HG03039 (cell line): ENCODE results near the gene KRT76.

Experiments
- ATAC-seq: cut with Tn5 transposase; IDR thresholded peaks from one replicate; pipeline ENCODE4 v1.9.1; 2021; ENCODE audit warnings: mild to moderate bottlenecking, moderate library complexity; ENCODE audit not compliant: unreplicated experiment

The KRT76 gene

DNA sequence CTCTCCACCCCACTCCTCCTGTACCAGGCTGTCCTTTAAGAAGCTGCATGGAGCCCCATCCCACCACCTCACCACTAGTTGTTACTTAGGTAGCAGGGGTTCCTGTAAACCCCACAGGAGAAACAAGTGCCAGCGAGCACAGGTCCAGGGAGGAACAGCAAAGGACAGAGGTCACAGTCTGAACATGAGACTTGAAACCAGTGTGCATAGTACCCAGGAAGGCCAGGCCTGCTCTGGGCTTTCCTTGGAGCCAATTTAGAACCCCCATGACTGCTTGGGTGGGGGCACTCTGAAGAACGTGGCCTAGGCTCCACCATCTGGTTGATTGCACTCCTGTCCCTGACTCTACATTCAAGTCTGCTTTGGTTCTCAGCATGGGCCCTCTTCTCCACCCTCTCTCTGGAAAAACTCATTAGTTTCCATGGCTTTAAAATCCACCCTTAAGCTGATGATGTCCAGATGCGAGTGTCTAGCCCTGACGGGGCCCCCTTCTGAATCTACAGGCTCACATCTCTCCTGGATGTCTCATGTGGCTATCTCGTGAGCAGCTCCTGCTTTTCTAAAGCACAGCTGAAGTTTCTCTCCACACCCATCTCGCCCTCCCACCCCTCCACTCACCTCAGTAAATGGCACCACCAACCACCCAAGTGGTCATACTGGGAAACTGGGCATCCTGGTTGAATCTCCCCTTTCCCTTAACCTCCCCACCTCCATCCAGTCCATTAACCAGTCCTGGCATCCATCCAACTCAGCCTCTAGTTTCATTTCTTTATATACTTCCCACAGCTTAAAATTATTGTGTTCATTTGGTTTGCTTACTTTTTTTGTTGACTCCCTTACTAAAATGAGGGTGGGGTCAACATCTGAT lies 10.4 kb upstream of the KRT76 start:
- no peak for ATAC-seq

DNA sequence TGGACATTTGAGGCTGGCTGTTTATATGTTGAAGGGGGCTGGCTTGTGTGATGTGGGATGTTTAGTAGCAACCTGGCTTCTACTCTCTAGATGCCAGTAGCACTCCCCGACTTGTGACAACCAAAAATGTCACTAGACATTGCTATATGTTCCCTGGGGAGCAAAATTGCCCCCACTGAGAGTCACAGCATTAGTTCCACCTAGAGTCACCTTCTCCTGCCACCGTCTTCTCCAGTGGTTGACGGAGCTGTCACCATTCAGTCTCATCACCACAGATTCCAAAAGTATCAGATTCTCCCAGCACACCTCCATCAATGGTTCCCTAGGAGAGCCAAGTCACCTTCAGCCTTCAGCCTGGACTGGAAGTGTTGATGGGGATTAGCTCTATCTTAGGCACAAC lies 7.8 kb upstream of the KRT76 start:
- no peak for ATAC-seq

DNA sequence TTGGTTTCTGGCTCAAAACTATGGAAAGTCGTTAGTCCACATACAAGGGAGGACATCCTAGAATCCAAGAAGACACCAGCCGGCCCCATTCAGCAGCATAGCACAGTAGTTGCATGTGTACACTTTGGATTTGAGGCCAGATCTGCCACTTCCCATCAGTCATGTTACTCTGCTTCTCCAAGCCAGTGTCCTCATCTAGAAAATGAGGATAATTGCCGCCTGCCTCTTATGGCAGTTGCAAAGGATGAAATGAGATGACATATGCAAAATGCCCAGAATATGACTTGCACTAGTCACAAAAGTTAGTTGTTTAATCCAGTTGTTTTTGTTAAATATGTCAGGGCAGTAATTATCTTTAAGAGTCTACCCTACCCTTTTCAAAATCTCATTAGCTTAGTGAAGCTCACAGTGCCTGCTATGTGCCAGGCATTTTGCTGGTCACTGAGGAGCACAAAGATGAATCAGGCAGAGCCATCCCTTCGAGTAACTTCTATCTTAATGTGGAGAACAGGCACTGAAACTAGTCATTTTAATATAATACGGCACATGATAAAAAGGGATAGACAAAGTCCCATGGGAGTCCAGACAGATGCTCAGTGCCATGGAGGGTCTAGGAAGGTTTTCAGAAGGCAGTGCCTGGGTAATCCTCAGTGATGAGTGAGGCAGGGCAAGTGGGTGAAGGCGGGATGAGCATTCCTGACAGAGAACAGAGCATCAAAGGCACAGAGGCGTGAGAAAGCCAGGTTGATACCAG lies 6.6 kb upstream of the KRT76 start:
- ATAC-seq: no peak

DNA sequence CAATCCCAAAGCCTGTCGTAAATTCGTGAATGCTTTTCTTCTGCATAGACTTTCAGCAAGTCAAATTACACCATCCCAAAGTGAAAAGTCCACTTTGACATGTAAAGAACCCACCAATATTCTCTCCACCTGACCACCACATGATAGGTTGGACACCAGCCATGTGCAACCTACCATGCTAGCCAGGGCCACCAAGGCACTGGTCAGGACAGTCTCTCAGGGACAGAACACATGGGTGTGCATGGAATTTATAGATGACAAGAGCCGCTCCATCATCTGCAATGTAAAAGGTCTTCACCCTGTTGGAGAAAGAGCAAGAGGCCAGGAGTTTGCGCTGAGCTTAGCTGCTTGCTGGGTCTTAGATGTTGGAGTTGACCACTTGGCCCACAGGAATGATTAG lies 5.4 kb upstream of the KRT76 start:
- no peak for ATAC-seq

DNA sequence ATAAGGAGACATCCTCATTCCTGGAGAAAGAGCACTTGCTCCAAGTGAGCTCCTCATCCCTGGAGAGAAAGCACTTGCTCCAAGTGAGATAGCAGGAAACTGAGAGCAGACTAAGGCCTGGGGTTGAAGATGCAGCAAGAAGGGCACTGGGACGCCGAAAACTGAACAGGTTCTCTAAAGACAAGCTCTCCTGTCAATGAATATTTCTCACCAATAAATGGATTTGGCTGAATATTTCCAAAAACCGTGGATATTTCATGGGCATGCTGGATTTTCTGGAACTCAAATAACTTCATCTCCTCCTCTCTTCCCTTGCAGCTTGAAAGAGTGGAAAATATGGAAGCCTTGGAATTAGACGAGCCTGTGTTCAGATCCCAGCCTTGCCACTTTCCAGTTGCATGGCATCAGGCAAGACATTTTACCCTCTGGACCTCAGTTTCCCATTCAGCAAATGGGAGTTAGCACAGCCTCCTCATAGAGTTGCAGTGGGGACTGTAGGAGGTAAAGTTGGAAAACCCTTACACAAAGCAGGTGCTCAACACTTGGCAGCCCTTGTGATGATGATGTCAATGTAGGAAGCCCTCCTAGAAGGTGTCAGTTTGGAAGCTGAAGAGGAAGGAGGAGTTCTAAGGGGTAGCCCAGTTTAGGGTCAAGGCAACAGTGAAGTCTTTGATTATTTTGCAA lies 4.4 kb upstream of the KRT76 start:
- no peak for ATAC-seq

DNA sequence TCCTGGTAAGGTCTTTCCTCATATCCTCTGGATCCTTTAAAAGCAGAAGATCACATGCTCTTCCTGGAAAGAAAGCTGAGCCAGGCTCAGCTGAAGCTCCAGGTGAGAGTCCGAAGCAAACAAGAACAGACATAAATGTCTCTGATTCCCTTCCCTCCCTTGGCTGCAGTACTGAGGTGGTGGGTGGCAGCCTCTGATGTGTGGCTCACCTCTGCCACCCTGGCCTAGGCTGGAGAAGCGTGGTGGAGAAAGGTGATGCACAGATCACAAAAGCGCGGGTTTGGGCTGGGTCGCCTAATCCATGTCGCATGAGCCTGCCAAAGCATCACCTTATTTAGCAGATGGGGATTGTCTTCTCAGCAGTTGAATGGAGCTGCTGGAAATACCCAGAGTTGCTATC lies 2.8 kb upstream of the KRT76 start:
- ATAC-seq: no peak

DNA sequence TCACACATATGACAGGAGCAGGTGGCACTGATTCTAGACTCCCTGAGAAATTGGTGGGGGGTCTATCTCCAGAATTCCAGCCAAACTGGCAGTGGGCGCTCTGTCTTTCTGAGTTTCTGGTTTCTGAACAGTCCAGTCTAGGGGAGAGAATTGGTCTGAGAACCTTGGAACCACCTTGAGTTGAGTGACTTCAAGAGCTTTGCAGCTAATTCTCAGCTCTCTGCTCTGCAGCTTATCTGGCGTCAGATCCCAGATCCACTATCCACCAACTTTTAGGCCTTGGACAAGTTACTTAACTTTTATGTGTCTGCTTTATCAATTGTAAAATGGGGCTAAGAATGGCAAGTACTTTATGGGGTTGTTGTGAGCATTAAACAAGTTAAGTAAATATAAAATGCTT lies 1.7 kb upstream of the KRT76 start:
- ATAC-seq: no peak

DNA sequence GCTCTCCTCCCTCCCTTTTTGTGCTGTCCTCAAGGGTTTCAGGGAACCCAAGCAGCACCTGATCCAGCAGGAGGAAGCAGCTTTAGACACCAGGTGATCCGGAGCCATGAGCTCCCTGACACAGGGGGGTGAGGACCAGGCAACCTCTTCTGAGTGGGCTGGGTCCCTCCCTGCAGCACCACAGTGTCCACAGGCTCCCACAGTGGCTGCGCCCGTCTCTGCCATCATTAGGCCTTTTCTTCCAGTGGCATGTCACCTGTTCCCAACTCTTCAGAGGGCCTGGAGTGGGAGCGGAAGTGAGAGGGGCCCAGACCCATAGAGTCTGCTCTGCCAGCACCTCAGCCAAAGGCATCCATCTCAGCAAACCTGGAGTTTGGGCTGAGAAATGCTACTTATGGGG lies 421 bp upstream of the KRT76 start:
- no peak for ATAC-seq

DNA sequence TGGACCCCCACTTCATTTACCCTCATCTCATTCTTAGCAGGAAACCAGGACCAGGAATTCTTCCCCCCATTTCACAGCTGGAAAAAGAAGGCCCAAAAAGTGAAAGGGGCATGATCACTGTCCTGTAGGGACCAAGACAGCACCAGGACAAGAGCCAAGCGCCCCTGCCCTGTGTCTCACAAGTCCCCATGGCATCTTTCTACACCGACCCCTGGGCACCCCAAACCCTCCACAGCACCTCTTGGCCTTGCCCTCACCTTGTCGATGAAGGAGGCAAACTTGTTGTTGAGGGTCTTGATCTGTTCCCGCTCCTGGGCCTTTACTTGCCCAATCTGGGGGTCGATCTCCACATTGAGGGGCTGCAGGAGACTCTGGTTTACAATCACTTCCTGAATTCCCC lies 710 bp downstream of the KRT76 start:
- no peak for ATAC-seq

DNA sequence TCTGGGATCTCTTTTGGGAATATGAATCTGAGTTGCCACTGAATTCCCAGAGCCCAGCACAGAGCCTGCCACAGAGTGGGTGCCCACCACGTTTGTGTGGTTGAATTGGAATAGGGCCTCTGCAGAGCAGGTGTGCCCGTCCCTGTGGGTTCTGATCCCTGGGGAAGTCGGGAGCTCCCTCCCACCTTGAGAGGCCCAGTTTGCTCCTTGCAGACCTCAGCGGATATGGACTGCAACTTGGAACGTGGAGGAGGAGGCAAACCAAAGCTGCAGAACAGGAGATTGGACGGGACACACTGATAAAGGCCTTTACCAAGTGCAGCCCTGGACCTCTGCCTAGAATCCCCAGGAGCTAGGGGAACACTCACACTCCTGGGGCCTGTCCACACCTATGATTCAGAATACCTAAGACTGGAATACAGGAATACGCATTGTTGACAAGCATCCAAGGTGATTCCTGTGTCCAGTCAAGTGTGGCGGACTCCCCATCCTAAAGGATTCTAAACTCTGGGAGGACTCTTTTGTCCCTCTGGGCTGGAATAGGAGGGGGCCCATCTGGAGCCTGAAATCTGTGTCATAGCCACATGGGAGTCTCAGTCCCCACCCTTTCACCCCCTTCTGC lies 2.4 kb downstream of the KRT76 start:
- ATAC-seq: no peak

DNA sequence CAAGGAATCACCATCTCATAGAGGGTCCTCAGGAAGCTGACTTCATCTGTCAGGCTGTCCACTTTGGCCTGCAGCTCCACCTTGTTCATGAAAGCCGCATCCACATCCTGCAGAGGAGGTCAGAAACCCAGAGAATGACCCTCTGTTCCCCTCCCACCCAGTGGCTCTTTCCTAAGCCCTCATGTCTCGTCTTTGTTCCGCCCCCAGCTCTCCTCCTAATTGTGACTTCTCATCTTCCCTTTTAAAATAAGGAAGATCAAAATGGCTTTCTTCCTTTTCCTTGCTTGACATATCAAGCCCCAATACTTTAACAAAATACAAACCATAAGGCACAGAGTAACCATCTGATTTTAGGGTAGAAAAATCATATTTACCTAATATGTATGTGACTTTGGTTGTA lies 4.4 kb downstream of the KRT76 start:
- no peak for ATAC-seq

DNA sequence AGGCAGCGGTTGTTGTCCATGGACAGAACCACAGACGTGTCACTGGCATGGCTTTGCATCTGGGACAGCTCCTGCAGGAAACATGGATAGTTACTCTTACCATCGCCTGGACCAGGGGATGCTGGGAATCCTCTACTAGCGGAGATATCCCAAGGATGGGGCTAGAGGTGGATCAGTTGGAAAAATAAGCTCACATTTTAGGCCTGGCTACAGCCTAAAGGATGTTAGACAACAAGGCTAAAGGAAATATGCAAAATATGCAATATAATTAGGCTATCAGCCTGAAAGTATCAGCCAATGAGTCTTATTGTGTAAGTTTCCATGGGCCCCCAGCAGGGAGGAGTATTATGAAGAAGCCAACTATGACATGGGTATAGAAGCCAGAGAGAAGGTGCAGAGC lies 5.0 kb downstream of the KRT76 start:
- no peak for ATAC-seq

DNA sequence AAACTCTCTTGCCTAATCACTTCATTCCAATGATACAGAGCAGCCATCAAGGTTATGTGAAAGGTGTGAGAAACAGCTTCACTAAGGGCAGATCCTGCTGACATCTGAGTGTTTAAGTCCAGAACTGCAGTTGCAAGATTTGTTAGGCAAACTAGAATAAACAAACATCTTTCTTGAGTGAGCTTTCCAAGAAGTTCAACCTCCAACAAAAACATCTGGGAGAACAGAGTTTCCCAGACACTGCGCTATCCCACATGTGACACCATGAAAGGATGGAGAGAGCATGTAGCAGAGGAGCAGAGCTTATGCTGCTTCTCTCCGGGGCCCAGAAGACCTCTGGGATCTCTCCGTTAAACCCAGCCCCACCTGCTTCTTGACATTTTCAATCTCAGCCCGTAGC lies 5.6 kb downstream of the KRT76 start:
- ATAC-seq: no peak

DNA sequence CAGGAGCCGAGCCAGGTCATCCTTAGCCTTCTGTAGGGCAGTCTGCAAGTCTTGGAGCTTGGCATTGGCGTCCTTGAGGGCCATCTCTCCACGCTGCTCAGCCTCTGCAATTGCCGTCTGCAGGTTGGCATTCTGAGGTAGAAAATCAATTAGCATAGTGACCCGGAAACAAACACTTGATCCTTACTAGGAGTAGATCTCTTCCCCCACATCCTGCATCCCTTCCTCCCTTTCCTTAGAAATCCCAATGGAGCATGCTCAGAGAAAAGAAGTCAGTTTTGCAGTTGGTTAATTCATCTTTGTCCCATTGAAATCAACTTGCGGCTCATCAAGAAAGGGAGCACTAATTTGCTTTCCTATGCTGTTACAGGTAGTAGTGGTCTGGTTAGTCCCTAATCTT lies 6.1 kb downstream of the KRT76 start:
- no peak for ATAC-seq

DNA sequence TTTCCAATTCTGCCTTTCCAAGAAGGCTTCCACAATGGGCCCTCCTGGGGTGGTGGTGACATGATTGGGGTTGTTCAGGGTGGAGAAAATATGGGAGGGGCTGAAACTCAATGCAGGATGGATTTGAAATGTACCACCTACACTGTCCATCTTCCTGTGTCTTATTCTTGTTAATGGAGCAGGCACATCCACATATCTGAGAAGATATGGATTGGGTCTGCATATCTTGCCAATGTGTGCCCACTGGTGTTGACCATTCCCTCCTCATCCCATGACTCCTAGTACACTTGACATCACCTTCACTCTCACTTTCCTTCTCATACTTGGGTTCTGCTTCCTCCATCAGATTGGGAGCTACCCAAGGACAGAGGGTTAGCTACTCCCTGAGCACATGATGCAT lies 7.2 kb downstream of the KRT76 start:
- no peak for ATAC-seq

DNA sequence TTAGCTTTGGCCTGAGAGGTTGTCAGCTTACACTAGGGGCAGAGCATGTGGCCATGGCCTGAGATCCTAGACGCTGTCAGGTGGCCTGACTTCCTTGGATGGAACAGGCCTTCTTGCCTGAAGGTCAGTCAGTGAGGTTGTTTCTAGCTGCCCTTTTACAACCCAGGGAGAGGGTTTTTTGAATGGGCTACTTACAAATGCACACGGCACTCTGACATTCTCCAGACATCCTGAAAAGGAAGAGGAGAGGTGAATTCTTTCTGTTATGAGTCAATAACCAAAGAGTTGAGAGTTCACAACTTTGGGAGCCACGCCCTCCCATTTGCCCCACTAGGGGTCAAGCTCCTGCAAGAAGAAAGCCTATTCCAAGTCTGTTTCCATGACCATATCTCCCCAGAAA lies 7.8 kb downstream of the KRT76 start:
- ATAC-seq: no peak

DNA sequence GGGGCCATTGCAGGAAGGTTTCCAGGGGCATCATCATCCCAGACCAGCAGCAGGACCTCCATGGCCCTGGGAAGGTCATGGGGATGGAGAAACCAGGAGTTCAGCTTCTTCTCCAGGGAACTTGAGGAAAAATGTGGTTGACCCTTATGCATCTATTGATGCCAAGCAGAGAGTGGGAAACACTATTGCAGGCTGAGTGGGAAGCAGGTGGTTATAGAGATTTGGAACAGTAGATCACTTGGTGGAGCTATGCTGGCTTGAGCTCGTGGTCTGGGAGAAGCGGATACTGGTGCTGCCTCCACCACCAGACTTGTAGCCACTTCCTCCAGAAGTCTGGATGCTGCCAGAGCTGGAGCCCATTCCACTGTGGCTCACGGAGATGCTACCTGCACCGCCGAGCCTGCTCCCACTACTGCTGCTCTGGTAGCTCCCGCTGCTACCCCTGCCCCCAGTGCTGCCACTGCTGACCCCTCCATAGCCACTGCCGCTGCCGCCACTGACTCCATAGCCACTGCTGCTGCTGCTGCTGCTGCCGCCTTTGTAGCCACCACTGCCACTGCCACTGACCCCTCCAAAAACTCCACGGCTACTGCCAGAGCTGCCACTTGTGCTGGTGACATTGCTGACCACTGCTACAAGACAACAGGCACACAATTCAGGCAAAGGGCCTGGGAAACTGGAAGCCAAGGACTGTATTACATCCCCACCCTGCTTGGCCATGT lies 8.5 kb downstream of the KRT76 start:
- ATAC-seq: no peak

DNA sequence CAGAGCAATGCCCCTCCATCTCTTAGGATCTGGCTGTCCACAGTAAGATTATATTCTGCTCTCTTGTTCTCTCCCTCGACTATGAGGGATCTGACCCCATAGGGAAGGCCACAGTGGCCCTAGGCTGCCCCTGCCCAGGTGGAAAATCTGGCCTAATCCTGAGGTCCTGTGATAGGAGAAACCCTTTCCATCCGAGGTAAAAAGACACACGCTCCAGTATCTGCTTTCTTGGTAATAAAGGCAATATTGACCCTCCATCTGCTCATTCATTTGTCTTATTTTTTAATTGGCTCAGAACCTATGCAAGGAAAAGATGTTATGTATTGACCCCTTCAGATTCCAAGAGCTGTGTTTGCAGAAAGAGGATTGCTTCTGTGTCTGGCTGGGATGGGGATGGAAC lies 9.7 kb downstream of the KRT76 start:
- ATAC-seq: no peak

DNA sequence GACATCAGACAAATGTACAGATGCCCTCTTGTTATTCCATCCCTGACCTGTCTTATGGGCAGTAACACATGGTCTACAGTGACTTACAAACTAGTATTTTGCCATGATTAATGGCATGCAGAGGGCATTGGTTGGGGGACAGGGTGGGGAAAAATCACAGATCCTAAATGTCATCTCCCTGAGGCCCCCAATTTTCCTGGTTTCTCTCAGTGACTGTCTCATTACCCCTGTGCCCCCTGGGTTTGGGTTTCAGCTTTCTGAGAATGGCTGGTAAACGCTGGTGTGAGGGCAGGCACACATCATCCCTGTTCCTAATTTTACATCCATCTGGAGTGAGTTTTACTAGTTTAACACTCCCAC lies 10.1 kb downstream of the KRT76 start:
- ATAC-seq: no peak

DNA sequence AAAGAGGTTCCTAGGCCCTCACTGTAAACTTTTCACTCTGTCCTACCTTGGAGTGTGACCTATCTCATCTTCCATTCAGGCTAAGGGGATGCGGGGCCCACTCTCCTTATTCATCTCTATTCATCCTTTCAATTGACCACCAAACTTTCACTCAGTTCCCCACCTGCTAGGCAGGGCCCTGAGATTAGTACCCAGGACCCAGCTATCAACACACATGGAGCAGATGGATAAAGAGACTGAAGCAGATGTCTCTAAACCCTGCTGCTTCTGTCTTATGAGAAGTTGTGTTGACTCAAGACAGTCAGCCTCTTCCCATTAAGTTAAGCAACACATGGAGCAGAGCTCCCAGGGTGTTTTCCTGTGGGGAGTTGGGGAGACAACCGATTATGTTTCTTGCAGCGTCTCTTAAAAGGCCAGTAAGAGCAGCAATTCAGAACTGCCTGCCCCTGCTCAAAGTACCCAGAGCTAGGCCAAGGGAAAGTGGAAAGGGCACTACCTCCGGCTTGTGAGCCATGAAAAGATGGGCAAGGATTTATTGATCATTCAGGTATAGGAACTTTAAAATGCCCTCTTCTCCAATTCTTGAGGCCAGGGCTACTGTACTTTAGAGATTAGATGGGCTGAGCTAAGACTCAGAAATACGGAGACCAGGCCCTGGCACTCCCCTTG lies 10.7 kb downstream of the KRT76 start:
- no peak for ATAC-seq
